Hematopoietic multipotent progenitor cell treated with erythropoietin and hydrocortisone succinate and interleukin-3 and kit ligand, for 4 days (in vitro differentiated cells): Measurements from ENCODE around the gene NRG2.

Source experiments
- DNase-seq: peaks from one replicate; pipeline ENCODE4 v3.0.0-alpha.2; 2015

The NRG2 gene

DNA sequence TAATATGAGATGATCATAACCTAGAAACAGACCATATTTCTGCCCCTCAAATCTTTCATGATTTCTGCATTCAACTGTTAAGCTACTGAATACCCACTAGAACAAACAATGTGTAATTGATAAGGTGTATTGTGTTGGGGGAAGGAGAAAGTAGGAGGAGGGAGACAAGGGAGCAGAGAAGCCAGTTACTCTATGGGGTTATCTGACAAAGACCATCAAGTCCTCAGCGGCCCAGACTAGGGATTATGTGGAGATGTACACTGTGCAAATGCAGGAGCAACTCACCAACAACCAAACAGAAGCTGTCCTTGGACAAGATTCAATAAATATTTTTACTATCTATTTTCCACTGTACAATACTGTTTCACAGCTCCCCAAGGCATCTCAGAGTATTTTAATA lies 2.7 kb downstream of the NRG2 start:
- no peak for DNase-seq

DNA sequence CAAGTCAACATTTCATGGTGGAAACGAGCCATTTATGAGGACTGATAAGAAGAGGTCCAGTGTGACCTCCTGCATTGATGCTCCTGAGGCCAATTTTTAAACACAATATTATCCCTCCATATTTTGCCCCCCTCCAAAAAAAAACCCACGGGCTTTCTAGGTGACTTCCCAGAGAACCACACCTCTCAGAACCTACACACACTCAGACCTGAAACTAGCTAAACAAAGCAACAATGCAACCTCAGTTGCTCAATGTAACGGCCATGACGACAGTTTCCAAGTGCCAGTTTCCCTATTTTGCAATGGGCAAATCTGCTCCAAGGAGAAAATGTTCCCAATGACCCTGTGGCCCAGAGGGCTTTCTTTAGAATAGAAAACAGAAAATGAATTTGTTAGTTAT lies 3.5 kb downstream of the NRG2 start:
- no peak for DNase-seq

DNA sequence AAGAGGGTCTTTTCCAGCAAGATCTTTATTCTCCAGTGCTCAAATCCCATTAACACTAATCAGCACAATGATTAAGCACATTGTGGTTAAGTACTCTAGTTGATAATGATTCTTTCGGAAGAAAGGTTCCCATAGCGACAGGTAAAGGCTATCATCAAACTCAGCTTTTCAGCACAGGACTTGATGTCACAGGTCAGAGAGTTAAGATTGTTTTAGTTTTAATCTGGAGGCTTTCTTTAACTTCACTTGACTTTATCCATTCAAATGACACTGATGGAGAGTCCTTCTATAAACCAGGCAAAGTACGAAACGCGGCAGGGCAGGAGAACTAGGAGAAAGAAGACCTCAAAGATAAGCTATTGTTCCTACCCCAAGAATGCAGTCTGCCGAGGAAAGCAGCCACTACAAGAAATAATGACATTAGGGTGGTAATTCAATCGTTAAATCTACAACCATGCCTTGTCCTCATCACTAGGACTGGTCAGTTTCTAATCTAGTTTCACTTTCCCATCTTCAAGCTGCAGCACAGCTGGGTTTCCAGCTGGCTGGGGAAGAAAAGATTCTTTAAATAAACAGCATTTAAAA lies 4.6 kb downstream of the NRG2 start:
- DNase-seq = no peak

DNA sequence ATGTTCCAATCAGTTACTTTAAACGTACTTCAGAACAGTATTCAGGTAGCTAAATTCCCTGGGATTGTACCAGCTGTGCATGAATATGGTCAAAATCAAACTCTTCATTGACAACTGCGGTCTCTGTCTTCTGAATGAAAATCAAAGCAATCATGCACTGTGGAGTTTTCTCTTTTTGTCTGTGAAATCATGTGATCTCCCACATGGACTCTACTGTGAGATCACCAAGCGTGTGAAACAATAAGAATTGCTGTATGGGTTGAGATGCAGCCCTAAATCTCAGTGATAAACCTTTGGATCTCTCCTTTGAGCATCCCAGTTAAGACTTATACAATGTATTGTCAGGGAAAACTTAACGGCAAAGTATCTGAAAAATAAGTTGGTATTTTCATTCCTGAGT lies 6.1 kb downstream of the NRG2 start:
- no peak for DNase-seq

DNA sequence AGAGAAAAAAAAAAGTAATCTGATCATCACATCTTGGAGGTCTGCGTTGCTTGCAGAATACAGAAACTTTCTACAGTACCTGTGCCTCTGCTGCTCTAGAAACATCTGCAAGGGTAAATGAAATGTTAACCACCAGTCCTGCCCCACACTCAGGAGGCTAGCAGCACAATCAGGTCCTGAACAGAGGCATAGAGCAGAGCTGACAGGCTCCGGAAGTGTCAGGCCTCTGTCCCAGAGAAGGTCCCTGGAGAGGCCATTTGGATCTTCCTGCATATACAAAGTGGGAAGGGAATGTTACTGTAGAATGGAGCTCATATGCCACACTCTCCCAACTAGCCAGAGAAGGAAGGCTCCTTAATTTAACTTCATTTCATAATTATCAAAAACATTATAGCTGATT lies 7.2 kb downstream of the NRG2 start:
- DNase-seq = no peak

DNA sequence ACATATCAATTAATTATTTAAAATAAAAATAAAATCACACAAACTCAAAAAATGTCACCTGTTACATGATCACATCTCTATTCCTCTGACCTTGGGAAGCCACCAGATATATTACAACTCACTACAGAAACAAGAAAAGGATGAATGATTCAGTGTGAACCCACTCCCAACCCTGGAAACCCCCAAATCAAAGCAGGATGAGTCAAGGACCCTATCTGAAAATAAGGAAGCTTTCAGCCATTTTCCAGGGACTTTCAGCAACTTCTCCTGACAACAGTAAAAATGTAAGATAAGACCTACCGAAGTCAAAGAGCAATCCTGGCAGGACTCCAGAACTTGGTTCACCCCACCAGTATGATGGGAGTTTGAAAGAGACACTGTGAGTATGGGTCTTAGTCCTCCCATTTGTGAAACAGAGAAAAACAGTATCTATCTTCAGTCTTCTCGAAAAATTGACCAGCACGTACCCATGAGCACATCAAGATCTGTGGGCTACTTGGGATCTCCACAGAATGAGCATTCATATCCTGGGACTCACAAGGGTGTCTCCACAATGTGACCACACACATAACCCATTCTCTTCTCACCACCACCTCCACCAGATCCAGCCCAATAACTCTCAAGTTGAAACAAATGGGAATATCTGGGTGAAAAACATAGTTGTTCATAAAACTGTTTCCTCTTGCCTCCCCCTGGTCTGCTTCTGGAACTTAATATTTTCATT lies 9.9 kb downstream of the NRG2 start:
- DNase-seq = no peak

DNA sequence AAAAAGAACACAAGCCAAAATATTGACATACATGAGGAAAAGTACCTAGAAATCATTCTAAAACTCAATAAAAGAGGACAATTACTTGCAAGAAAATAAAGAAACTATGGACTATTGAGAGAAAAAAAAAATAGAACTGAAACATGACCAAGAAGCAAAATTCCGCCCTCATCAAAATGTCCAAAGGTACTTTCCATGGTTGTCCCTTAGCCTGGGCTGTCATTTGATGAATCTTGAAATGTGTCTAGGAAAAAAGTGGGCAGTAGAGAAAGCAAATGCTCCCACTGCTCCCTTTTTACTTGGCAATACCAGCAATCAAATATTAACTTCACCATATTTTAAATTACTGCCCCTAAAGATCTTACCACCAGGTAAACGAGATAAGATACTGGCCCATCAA lies 10.8 kb downstream of the NRG2 start:
- DNase-seq = no peak

DNA sequence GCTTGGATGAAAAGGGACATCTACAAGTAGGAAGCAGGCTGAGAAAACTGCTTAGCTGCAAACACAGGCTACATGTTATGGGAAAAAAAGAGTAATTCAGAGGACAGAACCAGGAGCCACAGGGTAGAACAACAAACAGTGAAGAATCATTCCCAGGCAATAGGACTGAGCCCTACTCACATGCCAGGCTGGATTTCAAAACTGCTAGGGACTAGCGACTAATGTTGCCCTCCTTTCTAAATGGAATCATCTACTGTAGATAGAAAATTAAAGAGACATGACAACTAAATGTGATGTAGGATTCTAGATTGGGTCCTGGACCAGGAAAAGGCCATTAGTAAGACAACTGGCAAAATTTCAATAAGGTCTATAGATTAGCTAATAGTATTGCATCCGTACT lies 15.3 kb downstream of the NRG2 start:
- no peak for DNase-seq

DNA sequence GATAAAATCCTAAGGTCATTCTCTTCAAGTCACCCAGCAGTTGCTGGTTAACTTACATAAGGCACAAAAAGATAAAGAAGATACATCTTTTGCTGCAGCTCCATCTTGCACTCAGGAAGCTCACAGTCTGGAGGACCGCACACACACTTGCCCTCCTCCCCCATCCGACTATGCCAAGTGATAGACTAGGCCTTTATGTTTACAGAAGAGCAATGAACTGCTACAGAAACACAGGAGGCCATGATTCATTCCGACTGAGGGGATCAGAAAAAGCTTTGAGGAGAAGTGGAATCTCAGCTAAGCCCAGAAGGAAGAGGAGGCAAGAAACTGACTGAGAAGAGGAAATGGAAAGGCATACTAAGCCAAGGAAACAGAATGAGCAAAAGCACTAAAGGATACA lies 17.4 kb downstream of the NRG2 start:
- DNase-seq = no peak

DNA sequence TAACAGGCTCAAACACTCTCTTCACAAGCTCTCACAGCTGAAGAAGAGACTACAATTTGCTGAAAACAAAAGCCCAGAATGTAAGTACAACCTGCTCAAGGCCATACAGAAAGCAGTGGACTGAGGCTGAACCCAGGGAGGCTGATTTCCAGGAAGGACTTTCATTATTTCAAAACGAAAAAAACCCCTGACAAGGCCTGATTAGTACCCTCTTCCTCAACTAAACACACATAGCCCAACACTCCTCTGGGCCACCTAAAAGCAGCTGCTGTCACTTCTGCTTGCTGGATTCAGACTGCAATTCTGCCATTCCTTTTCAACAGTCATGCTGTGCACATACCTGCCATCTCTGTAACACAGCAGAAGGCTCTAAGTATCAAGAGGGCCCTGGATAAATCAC lies 18.2 kb downstream of the NRG2 start:
- DNase-seq = no peak

DNA sequence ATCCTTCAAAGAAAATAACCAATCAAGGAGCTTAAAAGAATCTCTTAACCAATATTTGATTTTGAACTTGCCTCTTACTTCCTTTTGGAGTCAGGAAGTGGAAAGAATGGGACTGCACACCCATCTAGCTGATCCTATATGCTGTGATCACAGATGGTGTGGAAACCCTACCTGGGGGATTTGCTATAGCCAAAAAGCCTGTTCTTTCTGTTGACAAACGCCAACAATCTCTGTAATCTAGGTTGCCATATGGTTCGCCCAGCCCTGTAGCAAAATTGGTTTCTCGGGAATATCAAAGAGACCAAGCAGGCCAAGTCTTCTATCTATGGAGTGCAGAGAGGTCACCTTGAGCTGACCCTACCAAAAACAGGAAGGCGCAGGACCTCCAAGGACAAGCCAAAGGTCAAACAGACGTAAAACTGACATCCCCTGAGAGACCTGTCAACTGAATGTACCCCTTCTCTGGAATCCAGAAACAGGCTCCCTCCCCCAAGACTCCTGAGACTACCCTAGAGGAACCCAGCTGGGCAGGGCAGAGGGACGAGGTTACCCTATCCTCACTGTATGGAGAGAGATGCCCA lies 19.4 kb downstream of the NRG2 start:
- no peak for DNase-seq

DNA sequence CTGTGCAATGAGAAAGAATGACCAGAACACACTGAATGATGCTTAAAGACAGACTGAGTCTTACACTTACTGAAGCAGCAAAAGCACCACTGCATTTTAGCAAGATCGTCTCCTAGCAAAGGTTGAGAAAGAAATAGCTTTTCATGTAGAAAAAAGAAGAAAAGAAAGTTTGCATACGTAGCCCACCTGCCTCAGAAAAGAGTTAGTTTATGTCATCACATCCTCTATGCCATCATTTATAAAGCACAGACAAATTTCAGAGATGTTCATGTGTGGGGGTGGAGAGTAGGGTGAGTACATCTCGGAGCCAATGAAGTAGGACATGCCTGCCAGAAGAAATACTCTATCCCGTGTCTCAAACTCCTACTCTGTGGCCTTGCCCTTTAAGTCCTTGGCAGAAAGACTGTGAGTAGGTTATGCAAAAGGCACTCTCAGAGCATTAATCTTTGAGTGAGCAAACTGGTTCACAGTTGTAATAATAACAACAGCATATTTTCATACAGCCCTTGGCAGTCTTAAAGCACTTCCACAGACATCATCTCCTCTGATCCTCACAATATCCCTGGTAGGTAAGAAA lies 22.4 kb downstream of the NRG2 start:
- no peak for DNase-seq

DNA sequence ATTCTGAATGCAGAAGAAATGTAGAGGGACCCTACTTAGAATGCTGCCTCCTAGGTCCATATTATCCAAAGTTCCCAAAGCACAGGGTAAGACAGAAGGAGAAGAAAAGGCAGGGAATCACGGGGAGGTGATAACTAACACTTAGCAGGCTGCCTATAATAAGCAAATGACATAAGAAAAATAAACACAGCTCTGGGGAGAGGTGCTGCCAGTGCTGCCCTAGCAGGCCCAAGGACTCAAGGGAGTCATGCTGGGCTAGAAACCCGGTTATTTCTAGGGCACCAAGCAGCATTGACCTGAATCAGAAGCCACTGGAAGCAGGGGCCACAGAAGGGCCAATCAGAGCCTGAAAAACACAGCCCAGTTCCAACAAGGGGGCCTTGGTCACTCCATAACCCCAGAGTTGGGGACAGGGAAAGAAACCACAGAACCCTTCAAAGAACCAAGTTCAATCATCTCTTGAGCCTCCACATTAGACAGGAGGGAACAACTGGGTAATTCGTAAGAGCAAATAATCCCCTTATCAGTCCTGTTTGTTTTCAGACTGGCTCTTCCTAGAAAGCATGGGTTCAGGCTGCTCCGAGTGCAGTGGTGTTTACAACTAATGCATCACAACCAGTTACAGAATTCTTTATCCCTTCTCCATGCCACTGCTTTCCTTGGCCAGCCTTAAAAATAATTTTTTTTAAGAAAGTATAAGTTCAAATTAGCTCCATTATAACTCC lies 24.0 kb downstream of the NRG2 start:
- DNase-seq = no peak

DNA sequence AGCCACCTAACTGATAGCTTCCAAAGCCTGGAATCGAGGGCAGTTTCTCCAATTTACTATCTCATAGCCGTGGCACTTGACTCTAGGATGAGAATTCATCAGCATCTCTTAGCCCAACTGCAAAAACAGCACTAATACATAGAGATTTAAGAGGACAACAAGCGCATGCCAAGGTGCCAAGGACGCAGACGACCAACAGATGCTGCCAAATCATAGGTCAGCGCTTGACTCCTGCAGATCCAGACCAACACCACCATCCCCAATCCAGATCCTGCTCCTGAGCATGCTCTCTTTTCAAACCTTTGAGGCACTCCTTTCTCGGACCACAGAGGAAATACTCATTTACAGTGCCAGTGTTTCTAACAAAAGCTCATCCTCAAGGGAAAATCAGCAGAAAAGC lies 24.6 kb downstream of the NRG2 start:
- no peak for DNase-seq

DNA sequence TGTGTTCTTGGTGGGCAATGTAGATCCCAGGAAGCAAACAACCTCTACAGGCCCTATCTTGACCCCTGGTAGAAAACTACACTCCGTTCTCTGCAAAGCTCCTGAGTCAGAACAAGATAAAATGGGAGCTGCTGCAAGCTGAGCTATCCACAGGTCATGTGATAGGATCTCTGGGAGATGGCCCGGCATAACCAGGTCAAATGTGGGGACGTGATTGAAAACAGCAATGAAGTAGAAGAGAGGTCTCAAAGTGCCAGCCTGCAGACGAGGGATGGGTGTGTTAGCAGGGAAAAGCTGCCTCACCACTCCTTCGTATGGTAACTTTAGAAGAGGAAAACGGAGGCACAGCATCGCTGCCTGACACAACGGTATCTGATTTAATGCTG lies 25.0 kb downstream of the NRG2 start:
- DNase-seq = no peak

DNA sequence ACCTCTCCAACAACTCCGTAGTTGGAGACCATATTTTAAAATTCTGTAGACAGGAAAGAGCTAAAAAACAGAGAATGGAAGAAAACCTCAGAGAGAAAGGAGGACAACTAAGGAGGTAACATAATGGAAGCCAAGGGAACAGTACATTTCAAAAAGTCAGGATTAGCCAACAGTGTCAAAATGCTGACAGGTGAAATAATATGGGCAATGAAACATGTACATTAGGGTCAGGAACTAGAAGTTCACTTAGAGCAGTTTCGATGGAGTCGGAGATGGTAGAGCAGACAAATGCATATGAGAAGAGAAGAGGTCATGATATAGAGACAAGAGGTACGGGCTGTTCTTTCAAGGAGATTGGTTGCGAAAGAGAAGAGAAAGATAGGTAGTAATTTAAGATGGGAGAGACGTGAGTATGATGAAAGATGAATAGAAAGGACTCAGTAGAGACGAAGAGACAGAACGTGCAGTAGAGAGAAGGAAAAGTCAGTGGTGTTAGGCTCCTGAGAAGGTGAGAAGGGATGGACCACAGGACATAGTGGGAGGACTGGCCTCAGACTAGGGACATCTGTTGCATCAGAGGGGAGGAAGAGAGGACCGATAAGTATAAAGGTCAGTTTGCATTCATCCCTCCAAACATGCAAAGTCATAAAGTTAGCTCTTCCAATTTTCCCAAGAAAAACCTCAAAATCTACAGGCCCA lies 25.6 kb downstream of the NRG2 start:
- no peak for DNase-seq

DNA sequence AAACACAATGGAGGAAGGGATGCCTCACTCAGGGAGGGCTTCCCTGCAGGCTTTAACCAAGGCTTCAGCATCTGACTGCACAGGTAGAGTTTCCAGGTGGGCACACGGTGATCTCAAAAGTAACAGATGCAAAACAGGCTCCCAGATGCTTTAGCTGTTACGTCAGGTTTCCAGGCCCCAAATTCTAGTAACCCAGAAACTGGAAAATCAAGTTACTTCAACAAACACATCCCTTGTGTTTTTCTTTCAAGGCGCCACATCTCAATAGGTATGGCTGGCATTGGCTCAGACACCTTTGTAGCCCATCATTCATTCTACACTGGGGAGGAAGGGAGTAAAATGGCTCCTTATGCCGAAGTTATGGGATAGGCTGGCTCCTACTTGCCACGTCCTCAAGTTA lies 27.4 kb downstream of the NRG2 start:
- no peak for DNase-seq

DNA sequence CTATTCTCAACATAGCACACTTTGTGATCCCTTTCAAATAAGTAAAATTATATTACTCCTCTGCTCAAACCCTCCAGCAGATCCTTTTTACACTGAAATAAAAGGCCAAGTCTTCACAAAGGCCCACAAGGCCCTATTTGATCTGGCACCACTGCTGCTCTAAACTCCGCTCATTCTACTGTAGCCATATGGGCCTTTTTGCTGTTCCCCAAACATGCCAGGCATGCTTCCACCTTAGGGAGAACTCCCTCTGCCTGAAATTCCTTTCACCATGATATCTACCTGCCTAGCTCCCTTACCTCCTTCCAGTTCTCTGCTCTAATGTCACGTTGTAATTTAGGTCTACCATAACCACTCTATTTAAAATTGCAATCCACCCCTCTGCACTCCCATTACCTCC lies 28.3 kb downstream of the NRG2 start:
- no peak for DNase-seq

DNA sequence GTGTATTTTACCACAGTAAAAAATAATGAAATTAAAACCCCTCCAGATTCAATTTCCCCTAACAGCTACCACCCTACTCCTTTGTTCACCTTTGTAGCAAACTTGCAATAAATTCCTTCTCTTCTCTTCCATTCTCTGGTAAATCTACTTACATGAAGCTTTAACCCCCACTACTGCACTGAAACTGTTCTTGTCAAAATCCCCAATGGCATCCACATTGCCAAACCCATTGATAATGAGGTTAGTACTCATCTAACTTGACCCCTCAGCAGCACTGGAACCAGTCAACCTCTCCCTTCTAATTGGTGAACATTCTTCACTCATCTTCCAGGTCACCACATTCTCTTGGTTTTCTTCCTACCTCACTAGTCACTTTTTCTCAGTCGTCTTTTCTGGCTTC lies 29.6 kb downstream of the NRG2 start:
- DNase-seq = no peak

DNA sequence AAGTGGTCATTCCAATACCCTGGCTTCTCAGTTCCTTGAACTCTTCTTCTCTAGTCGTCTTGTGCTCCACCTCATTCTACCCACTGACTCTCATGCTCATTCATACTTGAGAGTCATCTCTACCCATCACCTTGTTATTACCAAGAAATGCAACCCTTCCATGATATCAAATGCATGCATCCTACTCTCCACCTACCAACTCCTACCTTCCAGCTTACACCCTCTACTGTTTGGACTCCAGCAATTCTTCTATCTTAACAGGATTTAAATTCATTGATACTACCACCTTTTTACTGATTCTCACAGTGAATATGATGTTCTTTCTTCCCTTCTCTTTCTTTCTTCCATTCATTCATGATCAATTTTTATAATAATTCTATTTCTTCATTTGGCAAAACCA lies 30.7 kb downstream of the NRG2 start:
- DNase-seq = no peak

DNA sequence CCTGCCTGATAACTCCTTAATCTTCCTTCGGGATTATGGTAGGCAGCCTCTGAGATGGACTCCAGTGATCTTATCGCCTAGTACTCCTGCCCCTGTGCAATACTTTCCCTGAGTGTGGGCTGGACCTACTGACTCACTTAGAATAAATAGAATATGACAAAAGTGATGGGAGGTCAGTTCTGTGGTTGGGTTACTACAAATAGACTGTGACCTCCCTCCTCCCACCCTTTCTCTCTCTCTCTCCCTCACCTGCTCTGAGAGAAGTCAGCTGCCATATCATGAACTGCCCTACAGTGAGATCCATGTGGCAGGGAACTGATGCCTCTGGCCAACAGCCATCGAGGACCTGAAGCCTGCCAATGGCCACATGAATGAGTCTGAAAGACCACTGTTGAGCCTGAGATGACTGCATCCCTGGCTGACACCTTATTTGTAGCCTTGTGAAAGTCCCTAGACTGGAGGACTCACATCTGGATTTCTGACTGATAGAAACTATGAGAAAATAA lies 31.7 kb downstream of the NRG2 start:
- no peak for DNase-seq

DNA sequence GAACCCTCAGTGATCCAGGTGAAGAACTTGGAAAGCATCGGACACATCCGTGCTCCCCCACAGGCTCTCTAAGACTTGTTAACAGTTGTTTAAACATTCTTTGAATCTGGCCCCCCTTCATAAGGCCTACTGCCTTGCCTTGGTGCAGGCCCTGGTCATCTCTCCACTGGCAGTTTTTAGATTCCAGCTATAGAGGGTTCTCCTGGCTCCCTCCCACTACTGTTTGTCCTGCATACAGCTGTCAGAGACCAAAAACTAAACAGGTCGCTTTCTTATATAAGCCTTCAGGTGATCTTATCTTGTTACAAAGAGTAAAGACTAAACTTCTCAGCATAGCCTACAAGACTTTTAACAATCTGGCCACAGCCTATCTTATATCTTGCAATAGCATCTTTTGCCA lies 32.3 kb downstream of the NRG2 start:
- DNase-seq = no peak

DNA sequence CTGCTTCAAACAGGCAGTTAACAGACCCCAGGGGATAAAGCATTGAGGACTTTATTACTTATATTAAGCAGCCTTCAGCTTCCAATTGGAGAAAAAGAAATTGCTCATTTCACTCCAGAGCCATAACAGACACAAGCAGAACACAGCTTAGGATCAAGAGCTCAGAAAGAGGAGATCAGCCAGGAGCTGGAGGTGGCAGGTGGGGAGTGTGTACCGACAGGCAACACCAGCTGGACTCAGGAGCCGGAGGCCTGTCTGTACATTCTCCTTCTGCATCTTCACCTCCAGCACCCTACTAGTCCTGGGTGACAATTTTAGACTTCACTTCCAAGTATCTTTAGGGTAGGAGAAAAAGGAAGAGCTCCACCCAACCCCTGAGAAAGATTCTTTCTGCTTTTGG lies 35.8 kb downstream of the NRG2 start:
- no peak for DNase-seq
